Panc1 (cell line): ENCODE measurements around the gene REN.

ENCODE experiments used
- CTCF ChIP-seq: fragments of 450-650 bp; IDR thresholded peaks from 2 replicates; pipeline ENCODE4 v1.5.1; 2017; ENCODE audit warnings: mild to moderate bottlenecking
- POLR2AphosphoS5 ChIP-seq: IDR thresholded peaks from 2 replicates; pipeline ENCODE4 v1.6.1; 2012; ENCODE audit warnings: mild to moderate bottlenecking, low read depth, low read length, moderate library complexity
- SIN3A ChIP-seq: IDR thresholded peaks from 2 replicates; pipeline ENCODE4 v1.6.1; 2012; ENCODE audit warnings: low read depth, mild to moderate bottlenecking, low read length, moderate library complexity, borderline replicate concordance; ENCODE audit not compliant: insufficient read depth
- TF ChIP-seq, protein P1 (sequence below), 2 experiments: IDR thresholded peaks; 2 replicates each; pipeline ENCODE4 v1.6.1; 2011 to 2012; ENCODE audit warnings: low read depth in 2 of 2, control low read depth in 1 of 2, low read length in 1 of 2, mild to moderate bottlenecking in 1 of 2, moderate library complexity in 1 of 2; ENCODE audit not compliant: insufficient read depth in 1 of 2

DNA sequence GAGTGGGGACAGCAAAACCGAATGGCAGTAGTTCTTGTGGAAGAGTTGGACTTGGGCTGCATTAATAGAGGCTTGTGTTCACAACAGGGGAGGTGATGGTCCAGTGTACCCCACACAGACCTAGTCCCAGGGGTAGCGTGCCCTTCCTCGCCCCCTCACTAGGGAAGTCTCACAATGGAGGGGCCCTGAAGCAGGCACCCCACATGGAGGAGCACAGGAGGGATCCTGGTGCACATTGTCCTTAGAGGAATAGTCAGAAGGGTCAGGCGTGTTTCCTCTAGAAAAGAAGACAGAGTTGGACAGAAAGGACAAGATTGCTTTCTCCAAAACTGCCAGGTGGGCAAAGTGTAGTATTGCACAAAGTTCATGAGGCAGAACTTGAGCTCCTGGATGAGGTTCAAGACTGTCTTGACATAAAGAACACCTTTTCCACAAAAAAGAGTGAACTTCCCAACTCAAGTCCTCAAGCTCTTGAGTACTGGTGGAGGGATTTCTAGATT lies 37.6 kb downstream of the REN start:
- TF ChIP-seq CTCF (no peak), POLR2AphosphoS5 (no peak), SIN3A (no peak)
- TF ChIP-seq, protein P1, sequence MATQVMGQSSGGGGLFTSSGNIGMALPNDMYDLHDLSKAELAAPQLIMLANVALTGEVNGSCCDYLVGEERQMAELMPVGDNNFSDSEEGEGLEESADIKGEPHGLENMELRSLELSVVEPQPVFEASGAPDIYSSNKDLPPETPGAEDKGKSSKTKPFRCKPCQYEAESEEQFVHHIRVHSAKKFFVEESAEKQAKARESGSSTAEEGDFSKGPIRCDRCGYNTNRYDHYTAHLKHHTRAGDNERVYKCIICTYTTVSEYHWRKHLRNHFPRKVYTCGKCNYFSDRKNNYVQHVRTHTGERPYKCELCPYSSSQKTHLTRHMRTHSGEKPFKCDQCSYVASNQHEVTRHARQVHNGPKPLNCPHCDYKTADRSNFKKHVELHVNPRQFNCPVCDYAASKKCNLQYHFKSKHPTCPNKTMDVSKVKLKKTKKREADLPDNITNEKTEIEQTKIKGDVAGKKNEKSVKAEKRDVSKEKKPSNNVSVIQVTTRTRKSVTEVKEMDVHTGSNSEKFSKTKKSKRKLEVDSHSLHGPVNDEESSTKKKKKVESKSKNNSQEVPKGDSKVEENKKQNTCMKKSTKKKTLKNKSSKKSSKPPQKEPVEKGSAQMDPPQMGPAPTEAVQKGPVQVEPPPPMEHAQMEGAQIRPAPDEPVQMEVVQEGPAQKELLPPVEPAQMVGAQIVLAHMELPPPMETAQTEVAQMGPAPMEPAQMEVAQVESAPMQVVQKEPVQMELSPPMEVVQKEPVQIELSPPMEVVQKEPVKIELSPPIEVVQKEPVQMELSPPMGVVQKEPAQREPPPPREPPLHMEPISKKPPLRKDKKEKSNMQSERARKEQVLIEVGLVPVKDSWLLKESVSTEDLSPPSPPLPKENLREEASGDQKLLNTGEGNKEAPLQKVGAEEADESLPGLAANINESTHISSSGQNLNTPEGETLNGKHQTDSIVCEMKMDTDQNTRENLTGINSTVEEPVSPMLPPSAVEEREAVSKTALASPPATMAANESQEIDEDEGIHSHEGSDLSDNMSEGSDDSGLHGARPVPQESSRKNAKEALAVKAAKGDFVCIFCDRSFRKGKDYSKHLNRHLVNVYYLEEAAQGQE (IDR thresholded peaks at IDR 0.05; ENCODE audit: insufficient read depth in 1 of 2, low read depth in 2 of 2, low read length in 1 of 2): no peak
